SK-N-SH (cell line): ENCODE results near the gene PYGB. TPM values are rescaled to one million over a fixed set of nuclear protein-coding genes. Genes with fewer than 3 reads are reported as not detected.

Source experiments
- CTCF ChIA-PET: fragments of 300-600, 350-600 bp; formaldehyde crosslinking; extraction: SDS; loops from one replicate; lab custom pipeline; 2021; lab: Yijun Ruan, JAX
- POLR2A ChIA-PET: fragments of 350-600 bp; sonication (Branson Sonifier 250); formaldehyde crosslinking; extraction: SDS; loops from one replicate; lab custom pipeline; 2020; ENCODE audit warnings: antibody characterized with exemption, inconsistent platforms; lab: Yijun Ruan, JAX
- DNase-seq: peaks from one replicate; pipeline ENCODE4 v3.0.0; 2012
- H2AFZ ChIP-seq: fragments of 200-600 bp; sonication (generic); 2 replicates; pipeline ENCODE4 v1.8.1; 2016; ENCODE audit warnings: antibody characterized with exemption, mild to moderate bottlenecking, low read depth
- H3F3A ChIP-seq: fragments of 200-600 bp; sonication (generic); replicated peaks from 2 replicates; pipeline ENCODE3; 2016; ENCODE audit warnings: antibody characterized with exemption, mild to moderate bottlenecking; ENCODE audit not compliant: insufficient read depth
- H3K27ac ChIP-seq, 2 experiments: fragments of 200-500 bp in 1 of 2; fragments of 200-600 bp in 1 of 2; sonication (Bioruptor generic) in 1 of 2; sonication (generic), shearing (Covaris generic) in 1 of 2; 2 replicates each; pipeline versions ENCODE4 v1.5.1 to v1.6.1; 2014 to 2016; ENCODE audit warnings: low read depth in 2 of 2, inconsistent platforms in 1 of 2, low read length in 1 of 2, mild to moderate bottlenecking in 1 of 2, mixed read lengths in 1 of 2
- H3K27me3 ChIP-seq: fragments of 200-600 bp; sonication (generic), shearing (Covaris generic); 2 replicates; pipeline ENCODE4 v1.6.1; 2016; ENCODE audit warnings: mixed run types; ENCODE audit not compliant: insufficient read depth
- H3K36me3 ChIP-seq, 2 experiments: fragments of 200-500 bp in 1 of 2; fragments of 200-600 bp in 1 of 2; sonication (Bioruptor generic) in 1 of 2; sonication (generic) in 1 of 2; replicated peaks in 1 of 2; 2 replicates each; pipeline versions ENCODE3 to v1.5.1; 2014 to 2016; ENCODE audit warnings: low read length in 1 of 2, mild to moderate bottlenecking in 1 of 2; ENCODE audit not compliant: insufficient read depth in 2 of 2, control insufficient read depth in 1 of 2
- H3K4me1 ChIP-seq, 2 experiments: fragments of 200-500 bp in 1 of 2; fragments of 200-600 bp in 1 of 2; sonication (Bioruptor generic) in 1 of 2; sonication (generic), shearing (Covaris generic) in 1 of 2; 2 replicates each; pipeline versions ENCODE4 v1.5.1 to v1.6.1; 2014 to 2016; ENCODE audit warnings: low read depth in 1 of 2, low read length in 1 of 2, mixed run types in 1 of 2; ENCODE audit not compliant: insufficient read depth in 2 of 2, control insufficient read depth in 1 of 2
- H3K4me2 ChIP-seq: fragments of 200-600 bp; sonication (generic), shearing (Covaris generic); 2 replicates; pipeline ENCODE4 v1.6.1; 2017; ENCODE audit warnings: mixed run types
- H3K4me3 ChIP-seq, 2 experiments: fragments of 200-500 bp in 1 of 2; fragments of 200-600 bp in 1 of 2; sonication (Bioruptor generic) in 1 of 2; sonication (generic), shearing (Covaris generic) in 1 of 2; 2 replicates each; pipeline versions ENCODE4 v1.5.1 to v1.8.1; 2014 to 2016; ENCODE audit warnings: low read depth in 2 of 2, inconsistent platforms in 1 of 2, low read length in 1 of 2, mild to moderate bottlenecking in 1 of 2, mixed read lengths in 1 of 2, moderate library complexity in 1 of 2
- H3K79me2 ChIP-seq: fragments of 200-600 bp; sonication (generic); 2 replicates; pipeline ENCODE4 v1.8.1; 2017; ENCODE audit warnings: mild to moderate bottlenecking; ENCODE audit not compliant: insufficient read depth
- H3K9ac ChIP-seq: fragments of 200-600 bp; sonication (generic); 2 replicates; pipeline ENCODE4 v1.6.1; 2017; ENCODE audit warnings: mixed run types
- H3K9me2 ChIP-seq: fragments of 200-600 bp; sonication (generic); 2 replicates; pipeline ENCODE4 v1.6.1; 2017; ENCODE audit warnings: mixed run types
- H3K9me3 ChIP-seq: fragments of 200-600 bp; sonication (generic); 2 replicates; pipeline ENCODE4 v1.6.1; 2017; ENCODE audit warnings: mixed run types, mild to moderate bottlenecking, moderate library complexity
- H4K20me1 ChIP-seq: fragments of 200-600 bp; sonication (generic); 2 replicates; pipeline ENCODE4 v1.6.1; 2017; ENCODE audit warnings: mild to moderate bottlenecking, mixed run types; ENCODE audit not compliant: insufficient read depth
- EP300 ChIP-seq, 2 experiments: IDR thresholded peaks; 2 replicates each; pipeline versions ENCODE4 v1.4.0 to v1.6.1; 2012; ENCODE audit warnings: borderline replicate concordance in 1 of 2, low read depth in 1 of 2, low read length in 1 of 2
- FOXJ3 ChIP-seq: sonication (generic); formaldehyde crosslinking; IDR thresholded peaks from 2 replicates; pipeline ENCODE4 v1.5.1; 2020; ENCODE audit warnings: mild to moderate bottlenecking, missing genetic modification reagents
- GATA2 ChIP-seq: sonication (generic); formaldehyde crosslinking; IDR thresholded peaks from 2 replicates; pipeline ENCODE4 v1.5.0; 2020; ENCODE audit warnings: mild to moderate bottlenecking, missing genetic modification reagents
- NFIC ChIP-seq: IDR thresholded peaks from 2 replicates; pipeline ENCODE4 v1.4.0; 2012; ENCODE audit warnings: borderline replicate concordance
- NRF1 ChIP-seq: IDR thresholded peaks from 2 replicates; pipeline ENCODE4 v1.6.1; 2012; ENCODE audit warnings: low read depth, mild to moderate bottlenecking, low read length
- RCOR1 ChIP-seq: fragments of 150-350 bp; IDR thresholded peaks from 2 replicates; pipeline ENCODE4 v1.6.1; 2017; ENCODE audit warnings: antibody characterized with exemption, low read length
- REST ChIP-seq: IDR thresholded peaks from 2 replicates; pipeline ENCODE4 v1.6.1; 2012; ENCODE audit warnings: mild to moderate bottlenecking, low read depth, low read length, moderate library complexity
- RFX5 ChIP-seq: IDR thresholded peaks from 2 replicates; pipeline ENCODE4 v1.6.1; 2012; ENCODE audit warnings: mild to moderate bottlenecking, improper control_type of control experiment, low read length
- SIN3A ChIP-seq: IDR thresholded peaks from 2 replicates; pipeline ENCODE4 v1.6.1; 2012; ENCODE audit warnings: low read depth, mild to moderate bottlenecking, low read length, moderate library complexity, borderline replicate concordance
- ZBTB33 ChIP-seq: IDR thresholded peaks from 2 replicates; pipeline ENCODE4 v1.4.0; 2012; ENCODE audit warnings: low read depth, borderline replicate concordance
- WGBS: methylation state at CpG from one replicate; pipeline ENCODE4 v1.1.6; 2017; ENCODE audit warnings: low lambda C conversion rate; 5-methylcytosine and 5-hydroxymethylcytosine counted together
- polyA plus RNA-seq, 3 experiments: library from polyadenylated mRNA; depleted of rRNA; stranded (reverse); fragments of >200 nt; gene quantifications; 2 replicates each; pipeline ENCODE4 v1.2.3, GENCODE V29; 2012
- TF ChIP-seq, protein P1 (sequence below): fragments of 150-350 bp; IDR thresholded peaks from 2 replicates; pipeline ENCODE4 v1.6.1; 2017; ENCODE audit warnings: antibody characterized with exemption, low read length, low read depth, borderline replicate concordance

The PYGB gene
- polyA plus RNA-seq, 1 of the 3 experiments (the other 2 are of a cell fraction), result 35.8 TPM

- TF ChIP-seq REST (no peak), EP300 (IDR thresholded peaks at IDR 0.05; ENCODE audit: borderline replicate concordance in 1 of 2, low read depth in 1 of 2, low read length in 1 of 2) (no peak), ZBTB33 (no peak), GATA2 (CRISPR knock-in tag) (no peak), RFX5 (no peak), SIN3A (no peak), FOXJ3 (CRISPR knock-in tag) (no peak), NFIC (no peak)
Measured at GRCh38 chr20:25203089-25203488, 44.8 kb upstream of the PYGB start (continued).

DNA sequence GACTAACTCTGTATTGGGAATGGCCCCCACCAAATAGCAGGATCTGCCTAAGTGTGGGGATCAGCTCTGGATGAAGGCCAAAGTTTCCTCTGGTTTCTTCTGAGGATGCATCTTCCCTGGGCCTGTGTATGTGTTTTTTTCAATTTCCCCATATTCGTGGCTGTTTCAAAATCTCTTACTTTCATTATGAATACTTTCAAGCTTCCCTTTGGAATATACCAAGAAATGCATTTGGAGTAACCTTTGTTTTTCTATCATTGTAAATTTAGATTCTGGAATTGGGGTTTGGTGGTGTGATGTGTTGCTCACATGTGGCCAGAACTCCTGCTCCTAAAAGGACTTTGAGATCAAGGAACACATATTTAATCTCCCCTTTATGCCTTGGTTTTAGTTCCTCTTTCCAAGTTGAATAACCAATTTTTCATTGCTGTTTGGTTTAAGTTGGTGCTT lies 44.0 kb upstream of the PYGB start:
- Histone ChIP-seq H3K4me2 (no peak overlapping the region), H3F3A (peaks cover 7% of the 10 kb centered on the region), H3K9me2 (no peaks in the 10 kb centered on the region), H3K27ac (no peak overlapping the region), H3K27me3 (no peaks in the 10 kb centered on the region), H3K9me3 (no peaks in the 10 kb centered on the region), H3K4me1 (peaks cover 0 to 4% of the 10 kb centered on the region in 2 experiments; a peak in 3 of 4 replicates), H3K36me3 (peaks cover 0 to 8% of the 10 kb centered on the region in 2 experiments), H3K4me3 (no peak overlapping the region), H4K20me1 (peaks cover 3% of the 10 kb centered on the region; the same call in 1 of the 2 replicates), H3K79me2 (peaks cover 74% of the 10 kb centered on the region), H2AFZ (no peak overlapping the region), H3K9ac (no peak overlapping the region)
- CTCF ChIA-PET, result interaction anchor here (1.2 to 1.6 kb wide), 2 partner anchors 7 to 92 kb away, joined by 3 to 4 read pairs; no protein-coding TSS in a partner anchor
- POLR2A ChIA-PET, result interaction anchor here (1.0 kb wide), 1 partner anchor 11 kb away, joined by 3 read pairs; no protein-coding TSS in a partner anchor
- DNase-seq, result no peak
- WGBS, result 78% methylated on average over 1 of the region's 1 CpG
- TF ChIP-seq FOXJ3 (CRISPR knock-in tag) (no peak), RCOR1 (no peak), NRF1 (no peak)
- TF ChIP-seq, protein P1, sequence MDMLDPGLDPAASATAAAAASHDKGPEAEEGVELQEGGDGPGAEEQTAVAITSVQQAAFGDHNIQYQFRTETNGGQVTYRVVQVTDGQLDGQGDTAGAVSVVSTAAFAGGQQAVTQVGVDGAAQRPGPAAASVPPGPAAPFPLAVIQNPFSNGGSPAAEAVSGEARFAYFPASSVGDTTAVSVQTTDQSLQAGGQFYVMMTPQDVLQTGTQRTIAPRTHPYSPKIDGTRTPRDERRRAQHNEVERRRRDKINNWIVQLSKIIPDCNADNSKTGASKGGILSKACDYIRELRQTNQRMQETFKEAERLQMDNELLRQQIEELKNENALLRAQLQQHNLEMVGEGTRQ, result no peak
